ENCODE data around the gene ESPL1.

ESPL1 gene

GRCh38 chr12:53220694-53221202 lies 47.4 kb upstream of the ESPL1 start:
- TF ChIP-seq, protein P1, sequence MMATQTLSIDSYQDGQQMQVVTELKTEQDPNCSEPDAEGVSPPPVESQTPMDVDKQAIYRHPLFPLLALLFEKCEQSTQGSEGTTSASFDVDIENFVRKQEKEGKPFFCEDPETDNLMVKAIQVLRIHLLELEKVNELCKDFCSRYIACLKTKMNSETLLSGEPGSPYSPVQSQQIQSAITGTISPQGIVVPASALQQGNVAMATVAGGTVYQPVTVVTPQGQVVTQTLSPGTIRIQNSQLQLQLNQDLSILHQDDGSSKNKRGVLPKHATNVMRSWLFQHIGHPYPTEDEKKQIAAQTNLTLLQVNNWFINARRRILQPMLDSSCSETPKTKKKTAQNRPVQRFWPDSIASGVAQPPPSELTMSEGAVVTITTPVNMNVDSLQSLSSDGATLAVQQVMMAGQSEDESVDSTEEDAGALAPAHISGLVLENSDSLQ (IDR thresholded peaks at IDR 0.05), result no peak
- TF ChIP-seq TARDBP (IDR thresholded peaks at IDR 0.05) (no peak), CTBP1 (IDR thresholded peaks at IDR 0.05; ENCODE audit: borderline replicate concordance) (no peak), ZNF384 (IDR thresholded peaks at IDR 0.05) (no peak), HDGF (IDR thresholded peaks at IDR 0.05; ENCODE audit: borderline replicate concordance) (no peak), FOXK2 (IDR thresholded peaks at IDR 0.05) (no peak), L3MBTL2 (conservative IDR thresholded peaks at IDR 0.05) (no peak), NFRKB (IDR thresholded peaks at IDR 0.05) (no peak), FOXA1 (IDR thresholded peaks at IDR 0.05) (no peak), BHLHE40 (IDR thresholded peaks at IDR 0.05; ENCODE audit: borderline replicate concordance) (no peak), SP1 (IDR thresholded peaks at IDR 0.05) (no peak)
- CTCF ChIA-PET, result interaction anchor here (0.6 to 1.3 kb wide), 5 partner anchors 47 to 256 kb away, joined by 3 to 5 read pairs (median 3); partner anchors contain the start of genes AAAS and ESPL1
- peak; percentile 87 for DNase-seq (ENCODE audit: extremely low spot score)
- POLR2A ChIA-PET, result interaction anchor here (0.9 to 2.7 kb wide), 10 partner anchors 10 to 280 kb away, joined by 3 to 13 read pairs (median 4); partner anchors contain the start of genes ESPL1, PFDN5 and TARBP2

- no peak for TF ChIP-seq BHLHE40 (IDR thresholded peaks at IDR 0.05; ENCODE audit: borderline replicate concordance)
- no peak for TF ChIP-seq CTBP1 (IDR thresholded peaks at IDR 0.05; ENCODE audit: borderline replicate concordance)
- no peak for TF ChIP-seq ZNF384 (IDR thresholded peaks at IDR 0.05)
- no peak for TF ChIP-seq HDGF (IDR thresholded peaks at IDR 0.05; ENCODE audit: borderline replicate concordance)
- TF ChIP-seq FOXA1 (IDR thresholded peaks at IDR 0.05), result no peak
- no peak for TF ChIP-seq LEF1 (IDR thresholded peaks at IDR 0.05; ENCODE audit: borderline replicate concordance)
- no peak for TF ChIP-seq L3MBTL2 (conservative IDR thresholded peaks at IDR 0.05)
- TF ChIP-seq SUZ12 (IDR thresholded peaks at IDR 0.05), result no peak
- TF ChIP-seq TARDBP (IDR thresholded peaks at IDR 0.05), result no peak
- TF ChIP-seq ELF4 (IDR thresholded peaks at IDR 0.05), result no peak
- POLR2A ChIA-PET, result interaction anchor here (1.0 to 2.7 kb wide), 5 partner anchors 9 to 279 kb away, joined by 3 to 7 read pairs (median 3); partner anchors contain the start of genes ESPL1 and TARBP2
- peak; percentile 75 for DNase-seq (ENCODE audit: extremely low spot score)
- CTCF ChIA-PET, result interaction anchor here (0.8 kb wide), 1 partner anchor 167 kb away, joined by 5 read pairs; no protein-coding TSS in a partner anchor
These were observed 46.7 kb upstream of the ESPL1 start for GRCh38 chr12:53221203-53222080.

DNA sequence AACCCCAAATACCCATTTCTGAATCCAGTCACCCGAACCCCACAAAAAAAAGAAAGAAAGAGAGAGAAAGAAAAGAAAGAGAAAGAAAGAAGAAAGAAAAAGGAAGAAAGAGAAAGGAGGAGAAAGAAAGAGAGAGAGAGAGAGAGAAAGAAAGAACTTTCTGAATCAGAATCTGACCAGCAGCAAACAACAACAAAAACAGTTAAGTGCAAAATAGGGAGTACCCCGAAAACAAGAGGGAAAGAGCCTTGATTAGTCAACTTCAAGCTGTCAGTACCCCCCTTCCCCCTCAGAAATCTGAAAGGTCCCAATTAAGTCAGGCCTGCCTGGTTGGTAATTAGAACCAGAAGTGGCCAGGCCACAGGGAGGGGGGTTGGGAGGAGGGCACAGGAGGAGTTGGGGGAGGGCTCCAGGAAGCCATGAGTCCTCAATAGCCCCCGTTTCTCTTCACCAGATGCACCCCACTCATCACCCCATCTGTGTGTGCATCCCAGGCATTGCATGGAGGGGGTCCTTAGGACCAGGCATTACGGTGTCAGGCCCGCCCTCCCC lies 45.9 kb upstream of the ESPL1 start:
- no peak for TF ChIP-seq BHLHE40 (IDR thresholded peaks at IDR 0.05; ENCODE audit: borderline replicate concordance)
- TF ChIP-seq ZNF384 (IDR thresholded peaks at IDR 0.05), result no peak
- no peak for TF ChIP-seq L3MBTL2 (conservative IDR thresholded peaks at IDR 0.05)
- no peak for TF ChIP-seq ELF4 (IDR thresholded peaks at IDR 0.05)
- no peak for TF ChIP-seq LEF1 (IDR thresholded peaks at IDR 0.05; ENCODE audit: borderline replicate concordance)
- no peak for TF ChIP-seq SUZ12 (IDR thresholded peaks at IDR 0.05)
- no peak for DNase-seq (ENCODE audit: extremely low spot score)
- CTCF ChIA-PET, result no interaction called here
- POLR2A ChIA-PET, result no interaction called here

- TF ChIP-seq TARDBP (IDR thresholded peaks at IDR 0.05) (no peak), ARNT (IDR thresholded peaks at IDR 0.05) (no peak), NFRKB (IDR thresholded peaks at IDR 0.05) (no peak), LEF1 (IDR thresholded peaks at IDR 0.05; ENCODE audit: borderline replicate concordance) (no peak), FOXM1 (IDR thresholded peaks at IDR 0.05; ENCODE audit: borderline replicate concordance) (no peak), HDGF (IDR thresholded peaks at IDR 0.05; ENCODE audit: borderline replicate concordance) (no peak), ZNF384 (IDR thresholded peaks at IDR 0.05) (no peak), CTBP1 (IDR thresholded peaks at IDR 0.05; ENCODE audit: borderline replicate concordance) (no peak), L3MBTL2 (conservative IDR thresholded peaks at IDR 0.05) (no peak), SUZ12 (IDR thresholded peaks at IDR 0.05) (no peak), ELF4 (IDR thresholded peaks at IDR 0.05) (no peak), BHLHE40 (IDR thresholded peaks at IDR 0.05; ENCODE audit: borderline replicate concordance) (no peak), FOXA1 (IDR thresholded peaks at IDR 0.05) (no peak)
- TF ChIP-seq, protein P1 (IDR thresholded peaks at IDR 0.05), result no peak
- DNase-seq (ENCODE audit: extremely low spot score), result no peak
- CTCF ChIA-PET, result no interaction called here
- POLR2A ChIA-PET, result interaction anchor here (1.1 kb wide), 1 partner anchor 45 kb away, joined by 4 read pairs; the partner anchor contains the start of gene ESPL1
These were observed 45.3 kb upstream of the ESPL1 start for GRCh38 chr12:53222806-53223261.

GRCh38 chr12:53223389-53224060 lies 44.6 kb upstream of the ESPL1 start:
- CTCF ChIA-PET, result interaction anchor here (0.6 kb wide), 1 partner anchor 44 kb away, joined by 5 read pairs; the partner anchor contains the start of gene ESPL1
- TF ChIP-seq TARDBP (IDR thresholded peaks at IDR 0.05) (no peak), ZNF384 (IDR thresholded peaks at IDR 0.05) (no peak), BHLHE40 (IDR thresholded peaks at IDR 0.05; ENCODE audit: borderline replicate concordance) (no peak), NFRKB (IDR thresholded peaks at IDR 0.05) (no peak), FOXK2 (IDR thresholded peaks at IDR 0.05) (no peak), SUZ12 (IDR thresholded peaks at IDR 0.05) (no peak), LEF1 (IDR thresholded peaks at IDR 0.05; ENCODE audit: borderline replicate concordance) (no peak), HDGF (IDR thresholded peaks at IDR 0.05; ENCODE audit: borderline replicate concordance) (no peak), FOXA1 (IDR thresholded peaks at IDR 0.05) (no peak), ELF4 (IDR thresholded peaks at IDR 0.05) (no peak), CTBP1 (IDR thresholded peaks at IDR 0.05; ENCODE audit: borderline replicate concordance) (no peak), FOXM1 (IDR thresholded peaks at IDR 0.05; ENCODE audit: borderline replicate concordance) (no peak), SP1 (IDR thresholded peaks at IDR 0.05) (no peak), ARNT (IDR thresholded peaks at IDR 0.05) (no peak), L3MBTL2 (conservative IDR thresholded peaks at IDR 0.05) (no peak)
- TF ChIP-seq, protein P1 (IDR thresholded peaks at IDR 0.05), result no peak
- POLR2A ChIA-PET, result interaction anchor here (1.1 kb wide), 1 partner anchor 44 kb away, joined by 4 read pairs; the partner anchor contains the start of gene ESPL1
- DNase-seq (ENCODE audit: extremely low spot score), result no peak
